ENCODE results near the gene PITX3.
A peak's percentile ranks its signal among the peaks of the same experiment; 100 is the strongest.
"Not testable (repeated sequence)": the region's sequence is repeated elsewhere in the genome, so short reads cannot be mapped to it uniquely, and the experiment has no call there.

Gene PITX3

DNA sequence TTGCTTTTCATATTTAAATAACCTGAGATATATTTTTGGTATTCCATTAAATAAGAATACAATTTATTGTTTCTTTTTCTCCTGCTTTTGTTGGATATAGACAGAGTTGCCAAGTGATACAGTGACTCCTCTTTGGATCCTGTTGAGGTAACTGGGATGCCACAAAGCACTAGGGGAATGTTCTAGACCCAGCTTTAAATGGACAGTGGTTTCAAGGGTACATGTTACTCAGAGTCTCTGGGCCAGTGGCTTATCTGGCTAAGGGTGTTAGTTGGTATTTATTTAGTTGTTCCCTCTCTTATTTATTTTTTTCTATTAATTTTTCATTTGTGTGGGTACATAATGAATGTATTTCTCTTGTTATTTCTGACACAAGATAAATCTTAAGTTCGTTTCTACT lies 13.1 kb upstream of the PITX3 start:
- DNase-seq, result no peak

DNA sequence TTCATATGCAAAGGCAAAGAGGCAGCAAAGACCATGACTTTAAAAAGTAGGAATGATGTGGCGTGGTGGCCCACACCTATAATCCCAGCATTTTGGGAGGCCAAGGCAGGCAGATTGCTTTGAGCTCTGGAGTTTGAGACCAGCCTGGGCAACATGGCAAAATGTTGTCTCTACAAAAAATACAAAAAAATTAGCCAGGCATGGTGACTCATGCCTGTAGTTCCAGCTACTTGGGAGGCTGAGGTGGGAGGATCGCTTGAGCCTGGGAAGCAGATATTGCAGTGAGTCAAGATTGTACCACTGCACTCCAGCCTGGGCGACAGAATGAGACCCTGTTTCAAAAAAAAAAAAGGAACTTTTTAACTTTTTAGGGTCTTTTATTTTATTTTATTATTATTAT lies 11.2 kb upstream of the PITX3 start:
- not testable (repeated sequence) for DNase-seq

DNA sequence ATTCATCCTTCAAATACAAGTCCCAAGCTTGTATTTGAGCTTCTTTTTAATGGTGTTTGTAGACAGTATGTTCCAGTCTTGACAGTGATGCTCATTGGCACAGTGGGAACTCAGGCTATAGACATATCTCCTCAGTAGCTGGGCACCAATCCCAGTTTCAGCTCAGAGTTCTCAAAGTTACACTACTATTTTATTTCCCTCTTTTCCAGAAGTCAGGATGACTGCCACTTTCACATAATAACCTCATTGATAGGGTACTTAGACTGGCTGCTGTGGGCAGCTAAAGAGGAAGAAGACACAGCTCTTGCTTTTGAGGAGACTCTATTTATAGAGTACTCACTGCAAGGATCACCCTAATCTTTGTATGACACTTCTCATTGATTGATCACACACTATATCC lies 6.4 kb upstream of the PITX3 start:
- DNase-seq, result no peak

DNA sequence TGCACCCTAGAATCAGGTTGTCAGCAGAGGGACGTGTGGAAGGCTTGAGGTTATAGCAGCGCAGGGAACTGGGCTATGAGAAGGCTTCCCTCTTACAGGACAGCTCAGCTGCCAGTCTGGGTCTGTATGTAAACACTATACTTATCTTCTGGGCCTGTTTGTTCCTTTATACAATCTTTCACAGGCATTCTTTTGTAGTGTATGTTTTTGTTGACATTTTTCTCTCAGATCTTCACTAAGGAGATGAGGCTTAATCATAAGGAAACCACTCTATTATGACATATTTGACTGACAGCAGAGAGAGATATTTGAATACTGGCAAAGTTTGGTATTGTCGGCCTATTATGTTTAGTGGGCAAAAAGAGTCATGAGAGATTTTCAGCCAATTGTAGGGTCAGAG lies 4.9 kb upstream of the PITX3 start:
- no peak for DNase-seq

DNA sequence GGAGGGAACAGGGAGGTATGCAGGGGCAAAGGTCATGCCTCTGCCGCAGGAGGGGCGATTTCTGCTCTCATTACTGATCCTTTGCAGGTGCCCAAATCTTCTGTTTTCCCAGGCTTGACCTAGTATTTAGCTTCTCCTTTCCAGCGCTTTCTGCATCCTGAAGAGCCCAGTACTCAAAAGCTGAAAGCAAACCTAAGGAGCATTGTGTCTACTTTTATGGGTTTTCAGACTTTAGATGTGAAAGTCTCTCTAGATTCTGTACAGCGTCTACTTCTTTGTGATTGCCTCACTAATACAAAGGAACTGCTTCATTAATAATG lies 4.6 kb upstream of the PITX3 start:
- no peak for DNase-seq

DNA sequence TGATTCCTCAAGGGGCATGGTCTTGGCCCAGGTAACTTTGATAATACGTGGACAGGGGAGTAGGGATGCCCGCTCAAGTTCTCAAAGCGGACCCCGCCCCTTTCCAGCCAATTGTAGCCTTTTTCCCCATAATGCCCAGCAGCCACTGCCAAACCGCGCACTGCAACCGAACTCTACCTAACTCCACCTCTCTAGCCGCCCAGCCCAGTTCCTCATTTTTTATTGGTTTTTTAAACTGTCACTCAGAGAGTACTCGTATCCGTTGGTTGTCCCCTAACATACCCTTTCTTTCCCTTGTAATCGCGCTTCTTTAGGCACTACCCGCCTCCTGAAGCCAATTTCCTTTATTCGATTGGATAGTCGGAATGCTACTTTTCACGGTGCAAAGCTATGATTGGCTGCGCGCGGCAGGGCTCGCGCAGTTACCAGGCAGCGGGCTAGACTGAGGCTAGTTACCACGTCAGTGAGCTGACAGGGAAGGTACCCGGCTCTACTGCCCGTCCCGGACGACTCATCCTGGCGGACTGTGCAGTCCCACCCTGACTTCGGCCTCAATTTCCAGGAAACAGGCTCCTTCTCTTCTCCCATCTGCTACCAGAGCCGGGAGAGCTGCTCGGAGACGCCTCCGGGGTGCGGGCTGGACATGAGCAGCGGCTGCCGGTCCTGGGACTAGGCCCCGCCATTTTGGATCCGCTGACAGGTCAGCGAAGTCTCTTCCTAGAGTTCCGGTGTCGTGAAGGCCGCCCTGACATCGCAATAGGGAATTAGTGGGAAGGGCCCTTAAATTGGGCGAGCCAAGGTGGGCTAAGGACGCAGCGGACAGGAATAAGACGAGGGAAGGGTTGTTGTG lies 4.0 kb upstream of the PITX3 start, which contains the start of gene GBF1:
GBF1 (plus strand) TSS at position 451 of the 850 bp plus-strand sequence. CDS start 13,407 bp downstream, outside the sequence.
- peak; percentile 85 to 86 for DNase-seq

DNA sequence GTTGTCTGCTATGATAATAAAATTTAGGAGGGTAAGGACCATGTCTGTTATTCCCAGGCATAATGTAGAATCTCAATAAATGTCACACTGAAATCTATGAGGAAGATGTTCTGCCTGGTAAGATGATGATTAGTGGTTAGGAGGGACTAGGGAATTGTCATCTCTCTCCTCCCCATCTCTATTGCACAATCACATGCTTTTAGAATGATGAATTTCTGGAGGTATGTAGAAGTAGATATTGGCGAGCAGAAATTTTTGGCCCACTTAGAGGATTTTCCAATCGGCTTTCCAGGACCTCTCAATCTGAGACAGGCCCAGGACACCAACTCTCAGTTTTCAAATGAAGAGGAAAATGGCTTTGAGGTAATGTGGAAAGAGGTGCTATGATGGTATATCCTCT lies 2.0 kb upstream of the PITX3 start:
- no peak for DNase-seq

DNA sequence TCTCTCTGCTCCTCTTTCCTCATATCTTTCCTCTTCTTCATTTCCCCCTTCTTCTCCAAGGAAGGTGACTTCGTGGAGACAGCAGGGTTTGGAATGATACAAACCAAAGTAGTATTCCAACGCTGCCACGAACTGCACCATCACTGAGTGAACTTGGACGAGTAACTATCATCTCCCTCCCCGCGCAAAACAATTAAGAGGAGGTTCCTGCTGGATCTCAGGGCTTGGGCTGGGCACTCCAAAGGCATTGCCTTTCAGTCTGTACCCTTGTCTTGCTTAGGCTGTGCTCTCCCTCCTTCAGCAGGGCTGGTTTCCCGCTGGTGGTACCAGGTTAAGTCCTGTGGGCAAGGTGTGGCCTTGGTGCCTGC lies 790 bp upstream of the PITX3 start:
- DNase-seq, result no peak

DNA sequence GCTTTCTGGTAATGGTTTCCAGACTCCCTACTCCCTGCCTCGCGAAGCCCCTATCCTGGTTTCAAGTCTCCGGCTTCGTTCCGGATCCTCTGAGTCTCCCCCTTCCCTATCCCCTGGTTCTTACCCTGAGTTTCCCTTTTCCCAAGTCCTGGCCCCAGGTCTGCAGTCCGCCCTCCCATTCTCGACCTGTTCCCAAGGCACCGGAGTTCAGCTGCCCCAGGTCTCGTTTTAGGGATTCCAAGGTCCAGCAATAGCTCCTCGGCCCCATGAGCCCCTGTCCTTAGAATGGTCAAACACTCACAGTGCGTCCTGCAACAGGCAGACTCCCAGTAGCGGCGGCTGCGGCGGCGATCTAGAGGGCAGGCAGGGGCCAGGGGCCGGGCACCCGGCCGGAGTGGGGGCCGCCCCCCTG lies 274 bp downstream of the PITX3 start:
- peak; percentile 15 to 24 for DNase-seq

DNA sequence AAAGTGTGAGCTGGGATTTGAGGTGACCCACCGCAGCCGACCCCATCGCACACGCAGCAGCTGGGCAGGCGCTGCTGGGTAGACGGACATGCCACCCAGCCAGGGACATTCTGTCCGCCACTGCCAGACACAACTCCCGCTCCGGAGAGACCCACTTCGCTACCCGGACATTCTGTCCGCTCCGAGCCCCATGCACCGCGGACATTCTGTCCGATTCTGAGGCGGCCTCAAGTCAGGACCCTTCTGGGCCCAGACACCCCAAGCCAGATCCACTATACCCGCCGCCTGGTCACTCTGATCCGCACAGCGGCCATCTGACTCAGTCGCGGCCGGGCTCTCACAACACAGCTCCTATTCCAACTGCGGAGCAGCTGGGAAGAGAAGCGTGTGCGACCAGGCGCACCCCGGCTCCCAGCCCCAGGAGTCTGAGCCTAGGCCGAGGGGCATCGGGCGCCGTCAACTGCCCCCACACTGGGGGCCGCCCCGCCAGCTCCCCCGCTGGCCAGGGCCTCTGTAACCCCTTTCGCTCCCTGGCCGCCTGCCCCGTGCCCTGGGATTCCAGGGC lies 763 bp downstream of the PITX3 start:
- DNase-seq, result no peak

DNA sequence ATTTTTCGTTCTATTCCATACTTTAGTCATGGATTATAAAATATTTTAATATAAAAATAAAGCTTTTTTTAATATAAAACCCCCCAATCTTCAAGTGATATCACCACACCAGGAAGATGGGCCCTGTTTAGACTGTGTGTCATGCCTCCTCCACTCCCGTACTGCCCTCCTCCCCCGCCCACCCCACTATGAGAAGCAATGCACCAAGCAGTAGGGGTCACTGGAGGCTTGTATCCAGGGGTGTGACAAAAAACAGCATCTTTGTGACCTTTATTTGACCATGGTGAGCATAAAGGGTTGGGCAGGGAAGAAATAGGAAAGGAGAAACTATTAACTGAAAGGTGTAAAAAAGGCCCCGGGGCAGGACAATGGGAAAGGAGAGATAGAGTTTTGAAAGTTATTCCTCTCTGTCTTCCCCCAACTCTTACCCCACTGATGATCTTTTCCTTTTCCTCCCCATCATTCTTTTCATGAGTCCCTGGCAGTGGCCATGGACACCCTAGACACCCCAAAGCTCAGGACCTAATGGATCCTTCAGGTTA lies 3.5 kb downstream of the PITX3 start:
- no peak for DNase-seq

DNA sequence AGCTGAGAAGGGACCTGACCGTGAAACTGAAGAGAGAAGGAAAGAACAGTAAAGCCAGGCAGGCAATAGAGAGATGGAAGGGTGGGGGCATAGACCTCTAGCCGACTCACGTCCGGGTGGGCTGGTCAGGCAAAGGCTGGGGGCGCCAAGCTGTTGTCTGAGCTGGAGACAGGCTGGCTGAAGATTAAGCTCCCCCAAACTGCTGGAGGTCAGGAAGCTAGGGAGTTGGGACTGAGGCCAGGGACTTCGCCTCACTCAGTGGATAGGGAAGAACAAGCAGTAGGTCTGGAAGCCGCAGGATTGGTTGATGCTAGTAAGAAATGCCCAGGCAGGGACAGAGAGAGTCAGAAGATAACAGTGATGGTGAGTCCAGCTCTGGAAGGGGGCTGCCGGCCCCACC lies 5.3 kb downstream of the PITX3 start:
- no peak for DNase-seq

DNA sequence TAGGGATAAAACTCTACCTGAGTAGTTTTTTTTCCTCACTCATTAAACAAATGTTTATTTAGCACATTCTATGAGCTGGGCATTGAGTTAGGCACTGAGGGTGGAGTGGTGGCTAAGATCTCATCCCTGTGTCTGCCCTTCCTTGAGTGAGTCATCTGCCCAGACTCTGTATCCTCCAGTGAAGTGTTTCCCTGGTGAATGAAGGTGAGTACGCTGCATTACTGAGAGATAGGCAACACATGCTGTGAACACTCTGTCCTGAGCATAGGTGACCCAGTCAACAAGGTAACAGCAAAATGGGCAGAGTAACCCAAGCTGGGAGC lies 5.8 kb downstream of the PITX3 start:
- DNase-seq, result no peak

DNA sequence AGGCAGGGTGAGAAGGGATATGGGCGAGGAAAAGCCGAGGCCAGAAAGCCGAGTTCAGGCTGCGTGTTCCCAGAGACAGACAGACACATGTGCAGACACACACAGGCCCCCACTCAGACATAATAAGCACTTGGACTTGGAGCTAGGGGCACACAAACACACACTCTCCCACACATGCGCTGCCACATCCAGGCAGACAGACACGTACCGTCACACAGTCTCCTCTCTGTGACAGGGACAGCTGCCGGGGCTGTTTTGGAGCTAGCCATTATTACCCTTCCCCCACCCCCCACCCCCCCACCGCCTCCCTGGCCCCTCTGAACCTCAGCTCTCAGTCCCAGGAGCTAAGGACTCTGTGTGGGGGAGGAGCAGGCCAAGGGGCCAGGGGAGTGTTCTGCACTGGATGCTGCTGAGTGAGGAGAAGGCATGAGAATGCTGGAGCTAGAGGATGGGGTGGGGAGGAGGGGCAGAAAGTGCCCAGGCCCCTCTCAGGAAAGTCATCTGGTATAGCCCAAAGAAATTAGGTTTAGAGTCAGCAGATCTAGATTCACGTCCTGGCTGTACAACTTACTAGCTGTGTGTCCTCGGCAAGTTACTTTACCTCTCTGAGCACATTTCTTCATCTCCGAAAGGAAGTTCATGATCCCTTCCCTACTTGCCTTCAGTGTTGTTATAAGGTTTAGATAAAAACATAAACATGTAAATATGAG lies 6.3 kb downstream of the PITX3 start:
- DNase-seq, result no peak

DNA sequence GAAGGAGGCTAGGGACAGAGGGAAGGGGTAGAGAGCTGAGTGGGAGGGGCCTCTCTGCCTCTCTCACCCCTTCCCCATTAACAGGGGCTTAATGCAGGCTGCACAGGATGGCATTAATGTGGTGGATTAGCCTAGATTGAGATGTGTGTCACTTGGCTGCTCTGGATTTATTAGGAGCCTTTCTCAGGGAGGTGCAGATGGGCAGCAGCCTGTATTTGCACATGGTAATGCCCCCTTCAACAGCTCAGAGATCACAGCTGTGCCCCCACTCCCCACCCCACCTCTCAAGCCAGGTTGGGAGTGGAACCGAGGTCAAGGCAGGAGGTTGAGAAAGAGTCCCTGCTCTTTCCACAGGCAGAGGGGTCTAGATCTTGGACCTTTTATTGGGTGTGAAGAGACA lies 7.3 kb downstream of the PITX3 start:
- no peak for DNase-seq

DNA sequence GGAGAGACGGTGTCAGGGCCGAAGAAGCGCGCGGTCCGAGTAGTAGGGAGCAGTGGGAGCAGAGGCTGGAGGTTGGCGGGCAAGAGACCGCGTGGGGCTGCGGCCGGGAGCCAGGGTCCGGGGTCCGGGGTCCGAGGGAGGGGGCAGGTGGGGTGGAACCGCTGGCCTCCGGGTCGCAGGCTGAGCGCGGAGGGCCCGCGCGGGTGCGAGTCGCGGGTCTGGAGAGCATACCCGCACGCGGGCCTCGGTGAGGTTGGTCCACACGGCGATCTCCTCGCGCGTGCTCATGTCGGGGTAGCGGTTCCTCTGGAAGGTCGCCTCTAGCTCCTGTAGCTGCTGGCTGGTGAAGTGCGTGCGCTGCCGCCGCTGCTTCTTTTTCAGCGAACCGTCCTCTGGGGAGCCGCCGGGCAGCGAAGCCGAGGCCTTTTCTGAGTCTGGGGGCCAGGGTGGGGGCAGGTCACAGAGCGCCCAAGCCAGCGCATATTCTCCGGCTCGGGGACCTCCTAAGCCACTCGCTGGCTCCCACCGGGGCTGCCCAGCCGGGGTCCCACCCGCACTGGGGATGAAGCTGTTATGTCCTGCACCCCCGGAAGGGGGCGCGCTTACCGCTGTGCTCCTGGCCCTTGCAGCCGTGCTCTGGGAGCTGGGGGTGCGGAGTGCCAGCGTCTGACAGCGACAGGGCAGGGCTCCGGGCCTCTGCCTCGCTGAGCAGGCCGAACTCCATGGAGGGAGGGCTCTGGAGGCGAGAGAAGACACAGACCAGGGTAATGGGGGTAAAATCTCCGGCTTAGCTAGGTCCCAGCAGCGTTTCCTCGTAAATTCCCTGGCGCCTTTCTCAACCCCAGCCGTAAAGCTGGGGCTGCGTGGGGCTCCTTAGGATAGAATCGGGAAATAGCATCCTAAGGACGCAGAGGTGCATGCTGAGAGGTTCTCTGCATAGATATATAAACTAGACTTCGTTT lies 9.7 kb downstream of the PITX3 start:
- DNase-seq, result peak; percentile 79 to 84

DNA sequence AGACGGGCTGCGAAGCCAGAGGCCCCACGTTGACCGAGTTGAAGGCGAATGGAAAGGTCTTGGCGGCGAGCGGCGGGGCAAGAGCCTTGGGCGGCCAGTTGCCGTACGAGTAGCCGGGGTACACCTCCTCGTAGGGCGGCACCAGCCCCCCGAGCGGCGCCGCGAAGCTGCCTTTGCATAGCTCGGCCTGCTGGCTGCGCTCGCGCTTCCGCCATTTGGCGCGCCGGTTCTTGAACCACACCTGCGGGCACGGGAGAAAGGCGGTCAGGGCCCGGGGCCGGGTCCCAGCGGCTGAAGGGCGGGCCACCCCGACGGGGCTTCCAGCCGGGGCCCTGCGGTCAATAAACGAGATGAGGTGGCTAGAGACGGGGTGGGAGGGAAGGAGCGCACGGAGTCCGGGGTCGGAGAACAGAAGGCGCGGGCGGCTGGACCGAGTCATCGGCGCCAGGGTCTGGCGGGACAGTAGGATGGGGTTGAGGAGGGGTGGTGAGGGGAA lies 10.4 kb downstream of the PITX3 start:
- DNase-seq, result peak; percentile 45 to 63

DNA sequence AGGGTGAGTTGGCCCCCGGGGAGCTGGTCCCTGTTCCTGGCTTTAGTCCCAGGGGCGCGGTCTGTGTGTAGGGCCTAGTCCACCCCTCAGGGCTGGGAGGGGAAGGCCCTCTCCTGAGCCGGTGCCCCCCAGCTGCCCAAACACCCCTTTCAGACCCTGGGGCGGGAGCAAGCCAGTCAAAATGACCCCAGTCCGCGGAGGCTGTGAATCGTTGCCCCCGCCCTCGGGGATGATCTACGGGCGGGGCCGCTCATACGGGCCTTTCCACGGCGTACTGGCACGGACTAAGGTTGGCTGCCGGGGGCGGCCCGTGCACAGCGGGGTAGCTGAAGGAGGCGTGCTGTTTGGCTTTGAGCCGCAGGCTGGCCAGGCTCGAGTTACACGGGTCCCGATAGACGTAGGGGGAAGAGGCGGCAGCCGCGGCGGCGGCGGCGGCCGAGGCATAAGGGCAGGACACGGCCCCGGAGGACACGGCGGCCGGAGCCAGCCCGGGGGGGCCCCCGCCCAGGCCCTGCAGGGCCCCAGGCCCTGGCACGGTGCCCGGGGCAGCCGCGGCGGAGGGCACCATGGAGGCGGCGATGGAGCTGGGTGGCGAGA lies 10.9 kb downstream of the PITX3 start:
- peak; percentile 47 to 51 for DNase-seq

DNA sequence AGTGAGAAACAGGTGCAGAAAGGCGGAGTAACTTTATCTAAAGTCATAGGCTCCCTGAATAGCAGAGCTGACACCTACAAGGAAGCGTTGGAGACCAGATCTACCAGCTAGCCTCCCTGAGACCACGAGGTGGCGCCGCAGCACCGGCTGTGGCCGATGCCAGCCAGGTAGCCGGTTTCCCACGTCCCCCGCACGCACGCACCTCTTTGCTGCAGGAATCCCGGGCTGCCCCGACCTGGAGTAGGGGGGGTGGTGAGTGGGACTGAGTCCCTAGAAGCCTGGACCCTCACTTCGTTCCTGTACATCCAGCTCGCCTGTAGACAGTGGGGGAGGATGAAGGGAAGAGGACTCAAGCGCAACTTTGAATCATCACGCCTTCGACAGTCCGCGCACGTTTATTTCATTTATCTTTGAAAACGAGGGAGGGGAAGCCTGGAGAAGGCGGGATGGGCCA lies 11.5 kb downstream of the PITX3 start:
- peak; percentile 89 to 91 for DNase-seq

DNA sequence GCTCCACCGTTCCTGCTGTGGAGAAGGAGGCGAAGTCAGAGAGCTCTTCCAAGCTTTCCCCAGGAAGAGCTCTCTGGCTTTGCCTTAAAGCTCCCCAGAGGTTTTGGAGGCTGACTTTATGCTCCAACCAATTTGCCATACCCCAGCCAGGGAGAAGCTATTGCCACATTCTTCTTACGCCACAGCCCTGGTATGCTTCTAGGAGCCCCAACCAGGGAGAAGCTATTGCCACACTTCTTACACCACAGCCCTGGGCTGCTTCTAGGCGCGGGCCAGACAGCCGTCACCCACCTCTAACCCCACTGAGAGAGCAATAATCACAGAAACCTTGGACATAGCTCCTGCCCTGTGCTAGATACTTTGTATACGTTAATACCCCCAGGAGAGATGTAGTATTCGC lies 14.3 kb downstream of the PITX3 start:
- no peak for DNase-seq

DNA sequence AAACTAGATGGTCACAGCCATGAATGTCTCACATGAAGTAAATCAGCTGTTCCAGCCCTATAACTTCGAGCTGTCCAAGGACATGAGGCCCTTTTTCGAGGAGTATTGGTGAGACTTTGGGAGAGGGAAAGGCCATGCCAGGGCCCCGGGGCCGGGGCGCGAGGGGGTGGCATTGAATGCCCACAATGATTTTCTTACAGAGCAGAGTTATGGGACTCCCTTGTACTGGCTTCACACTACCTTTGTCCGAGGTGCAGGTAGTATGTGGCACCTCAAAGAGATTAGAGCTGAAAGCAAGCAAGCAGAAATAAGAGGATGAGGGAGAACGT lies 14.8 kb downstream of the PITX3 start:
- DNase-seq, result no peak
